CD4-positive, alpha-beta T cell (primary cell): ENCODE measurements around the gene BEND7. TPM values are rescaled to one million over a fixed set of nuclear protein-coding genes. Genes with fewer than 3 reads are reported as not detected.

ENCODE experiments used
- ATAC-seq: fragments of 200-7000 bp; cut with Tn5 transposase; one replicate; pipeline ENCODE4 v1.10.0; 2022; ENCODE audit warnings: mild to moderate bottlenecking; ENCODE audit not compliant: poor library complexity
- CTCF ChIA-PET: fragments of 350-600 bp; sonication (Branson Sonifier 250); formaldehyde crosslinking; loops from one replicate; lab custom pipeline; 2021; ENCODE audit warnings: antibody characterized with exemption, inconsistent platforms; lab: Charles Lee
- POLR2A ChIA-PET: fragments of 350-600 bp; sonication (Branson Sonifier 250); formaldehyde crosslinking; loops from one replicate; lab custom pipeline; 2021; ENCODE audit warnings: antibody characterized with exemption, inconsistent platforms; lab: Charles Lee
- DNase-seq, 14 experiments: peaks; one replicate each; pipeline ENCODE4 v3.0.0-alpha.2; 2013 to 2020; ENCODE audit warnings: mixed read lengths in 2 of 14
- H3K27ac ChIP-seq, 2 donors: one replicate each; pipeline versions ENCODE4 v1.5.1 to v1.7.0; 2013; ENCODE audit warnings: low read length in 2 of 2, low read depth in 1 of 2, mild to moderate bottlenecking in 1 of 2
- H3K27me3 ChIP-seq, 2 experiments: 1 replicate in 1 of 2; 2 replicates in 1 of 2; pipeline versions ENCODE4 v1.6.1 to v1.7.0; 2013; ENCODE audit warnings: low read length in 2 of 2, control low read depth in 1 of 2, mild to moderate bottlenecking in 1 of 2, moderate library complexity in 1 of 2; ENCODE audit not compliant: insufficient read depth in 2 of 2, control insufficient read depth in 1 of 2
- H3K36me3 ChIP-seq: one replicate; pipeline ENCODE4 v1.6.1; 2013; ENCODE audit warnings: low read length, control low read depth; ENCODE audit not compliant: insufficient read depth
- H3K4me1 ChIP-seq: one replicate; pipeline ENCODE4 v1.6.1; 2013; ENCODE audit warnings: low read length, control low read depth; ENCODE audit not compliant: insufficient read depth
- H3K4me3 ChIP-seq: one replicate; pipeline ENCODE4 v1.5.1; 2013; ENCODE audit warnings: mild to moderate bottlenecking, low read length, moderate library complexity
- H3K9me3 ChIP-seq, 2 experiments: 1 replicate in 1 of 2; 2 replicates in 1 of 2; pipeline versions ENCODE4 v1.6.1 to v1.7.0; 2013; ENCODE audit warnings: low read length in 2 of 2, mild to moderate bottlenecking in 2 of 2, control low read depth in 1 of 2, moderate library complexity in 1 of 2; ENCODE audit not compliant: control insufficient read depth in 1 of 2, insufficient read depth in 1 of 2
- H3K27ac Mint-ChIP-seq: one replicate; pipeline ENCODE4 v1.8.0; 2020; ENCODE audit warnings: mixed read lengths
- H3K27me3 Mint-ChIP-seq: one replicate; pipeline ENCODE4 v1.8.0; 2021; ENCODE audit warnings: mixed read lengths
- H3K36me3 Mint-ChIP-seq: one replicate; pipeline ENCODE4 v1.8.0; 2021; ENCODE audit warnings: low read depth, mixed read lengths
- H3K4me1 Mint-ChIP-seq: one replicate; pipeline ENCODE4 v1.8.0; 2021; ENCODE audit warnings: low read depth, mixed read lengths
- H3K4me3 Mint-ChIP-seq: one replicate; pipeline ENCODE4 v1.8.0; 2020; ENCODE audit warnings: mild to moderate bottlenecking, mixed read lengths
- H3K9me3 Mint-ChIP-seq: one replicate; pipeline ENCODE4 v1.8.0; 2020; ENCODE audit warnings: mixed read lengths
- CTCF ChIP-seq: fragments of 200-600 bp; IDR thresholded peaks from one replicate; pipeline ENCODE4 v1.8.0; 2022; ENCODE audit warnings: antibody characterized with exemption, mild to moderate bottlenecking
- intact Hi-C, 2 experiments: fragments of 100-400 bp; cut with DNase I in 1 of 2; cut with micrococcal nuclease in 1 of 2; formaldehyde crosslinking; loops; one replicate each; pipeline versions ENCODE4 v1.15.1 to v1.9.0; 2023 to 2025; cut with DNase I, micrococcal nuclease
- total RNA-seq, 174 experiments: library from RNA in 2 of 174; stranded (reverse) in 2 of 174; gene quantifications; one replicate each; pipeline ENCODE4 v1.2.3 and lab custom pipeline; 2021 to 2026

Gene BEND7
- total RNA-seq, 2 experiments from 2014 or later = not detected

- Mint-ChIP-seq H3K4me1 (no peaks in the 10 kb centered on the region), H3K9me3 (no peaks in the 10 kb centered on the region), H3K36me3 (no peaks in the 10 kb centered on the region), H3K27ac (no peak overlapping the region), H3K27me3 (peaks cover 24% of the 10 kb centered on the region), H3K4me3 (no peak overlapping the region)
- Histone ChIP-seq H3K27ac (no peak overlapping the region), H3K4me1 (no peaks in the 10 kb centered on the region), H3K36me3 (no peaks in the 10 kb centered on the region), H3K4me3 (no peak overlapping the region), H3K9me3 (peaks cover 7 to 8% of the 10 kb centered on the region in 2 experiments), H3K27me3 (peaks cover 0 to under 1% of the 10 kb centered on the region in 2 experiments)
- ChIA-PET POLR2A (no interaction called here), CTCF (no interaction called here)
- no peak for TF ChIP-seq CTCF
- intact Hi-C loops = no loop called here
- DNase-seq (no peak), ATAC-seq (no peak)
Measured at GRCh38 chr10:13414855-13415254, 114.0 kb downstream of the BEND7 start.

- CTCF ChIA-PET = no interaction called here
- no peak for DNase-seq
- H3K9me3 Mint-ChIP-seq = no peaks in the 10 kb centered on the region
- ATAC-seq = no peak
- H3K36me3 Mint-ChIP-seq = no peaks in the 10 kb centered on the region
- H3K4me3 Mint-ChIP-seq = no peak overlapping the region
- H3K27ac Mint-ChIP-seq = no peak overlapping the region
- no peak for TF ChIP-seq CTCF
- Histone ChIP-seq H3K27ac (no peak overlapping the region), H3K4me1 (no peaks in the 10 kb centered on the region), H3K4me3 (no peak overlapping the region), H3K27me3 (peaks cover 0 to 2% of the 10 kb centered on the region in 2 experiments), H3K36me3 (no peaks in the 10 kb centered on the region), H3K9me3 (peaks cover 7 to 10% of the 10 kb centered on the region in 2 experiments)
- H3K27me3 Mint-ChIP-seq = peaks cover 24% of the 10 kb centered on the region
- H3K4me1 Mint-ChIP-seq = no peaks in the 10 kb centered on the region
- POLR2A ChIA-PET = no interaction called here
- intact Hi-C loops = no loop called here
Measured at GRCh38 chr10:13414137-13414536, 114.7 kb downstream of the BEND7 start.

GRCh38 chr10:13412894-13413293, 115.9 kb downstream of the BEND7 start:
- POLR2A ChIA-PET = no interaction called here
- Mint-ChIP-seq H3K27me3 (peaks cover 31% of the 10 kb centered on the region), H3K27ac (no peak overlapping the region), H3K4me3 (no peak overlapping the region), H3K9me3 (no peaks in the 10 kb centered on the region), H3K4me1 (no peaks in the 10 kb centered on the region), H3K36me3 (no peaks in the 10 kb centered on the region)
- no peak for TF ChIP-seq CTCF
- CTCF ChIA-PET = no interaction called here
- H3K27ac ChIP-seq = no peak overlapping the region
- peaks cover 7 to 10% of the 10 kb centered on the region in 2 experiments for H3K9me3 ChIP-seq
- H3K36me3 ChIP-seq = no peaks in the 10 kb centered on the region
- ATAC-seq (no peak), DNase-seq (no peak)
- no peaks in the 10 kb centered on the region for H3K4me1 ChIP-seq
- H3K27me3 ChIP-seq = peaks cover 0 to 5% of the 10 kb centered on the region in 2 experiments
- intact Hi-C loops = no loop called here
- no peak overlapping the region for H3K4me3 ChIP-seq
